NCI-H146 (cell line): ENCODE results near the gene PIK3R1.

Experiments
- DNase-seq: peaks from one replicate; lab custom pipeline; 2025; lab: John Stamatoyannopoulos, UW

The PIK3R1 gene

DNA sequence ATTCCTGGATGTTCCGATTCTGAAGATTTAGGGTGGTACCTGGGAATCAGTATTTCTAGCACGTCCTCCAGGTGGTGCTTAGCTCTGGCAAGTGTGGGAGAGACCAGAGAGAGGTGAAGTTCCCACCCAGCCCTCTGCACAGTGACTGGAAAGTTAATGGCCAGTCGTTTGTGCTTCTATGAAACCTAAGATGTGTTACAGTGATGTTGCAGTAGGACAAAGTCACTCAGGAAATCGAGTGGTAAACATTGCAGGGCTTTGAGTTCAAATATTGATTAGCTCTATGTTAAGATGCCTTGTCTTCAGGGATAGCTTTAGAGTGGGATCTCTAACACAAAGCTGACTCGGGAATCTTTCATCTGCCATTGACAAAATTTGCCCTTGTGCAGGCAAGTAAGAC is 55.6 kb downstream of the PIK3R1 start:
- DNase-seq = no peak

DNA sequence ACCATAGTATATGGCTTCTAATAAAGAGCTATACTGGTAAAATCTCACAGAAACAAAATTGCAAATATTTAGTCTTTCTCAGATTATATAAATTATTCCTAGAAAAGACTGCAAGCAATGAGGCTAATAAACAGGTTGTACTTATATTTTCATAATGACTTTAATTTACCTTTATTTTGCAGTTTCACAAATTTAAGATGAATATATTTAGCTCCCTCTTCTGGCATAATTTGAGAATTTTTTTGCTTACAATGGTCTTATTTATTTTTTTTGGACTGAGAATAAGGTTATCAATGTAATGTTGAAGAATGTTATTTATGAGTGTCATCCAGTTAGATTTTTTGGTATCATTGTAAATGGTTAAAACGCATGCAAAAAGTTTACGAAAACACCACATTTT is 56.7 kb downstream of the PIK3R1 start:
- peak; percentile 5 for DNase-seq

DNA sequence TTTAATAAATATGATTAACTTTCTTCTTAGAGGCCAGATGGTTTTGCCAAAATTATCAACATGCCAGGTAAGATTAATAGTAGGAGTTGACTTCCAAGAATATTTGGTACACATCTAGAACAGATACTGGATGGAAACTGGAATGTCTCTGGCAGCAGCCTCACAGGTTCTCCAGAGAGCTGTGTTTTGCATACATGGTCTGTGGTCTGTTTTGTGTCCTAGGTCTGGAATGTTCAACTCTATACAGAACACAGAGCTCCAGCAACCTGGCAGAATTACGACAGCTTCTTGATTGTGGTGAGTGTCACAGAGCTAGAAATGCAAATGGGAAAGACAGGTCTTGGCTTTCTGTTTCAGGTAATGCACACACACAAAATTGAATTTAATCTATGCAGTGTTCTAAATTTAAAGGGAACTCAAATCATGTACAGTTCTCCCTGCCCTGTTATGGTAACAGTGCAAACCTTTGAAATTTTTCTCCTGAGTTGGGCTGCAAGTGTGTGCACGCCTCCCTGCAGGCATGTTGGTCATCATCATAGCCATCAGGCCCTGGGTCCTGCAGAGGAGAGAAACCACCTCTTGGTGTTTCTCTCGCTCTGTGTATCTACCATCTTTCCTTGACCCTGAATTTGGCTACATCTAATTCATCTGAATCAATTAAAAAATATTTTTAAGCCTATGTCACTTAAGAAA is 58.3 kb downstream of the PIK3R1 start:
- DNase-seq = no peak

- no peak for DNase-seq
Observed at GRCh38 chr5:68274847-68275651, 59.5 kb downstream of the PIK3R1 start.

- DNase-seq = no peak
Observed at GRCh38 chr5:68276740-68277139, 61.2 kb downstream of the PIK3R1 start.

DNA sequence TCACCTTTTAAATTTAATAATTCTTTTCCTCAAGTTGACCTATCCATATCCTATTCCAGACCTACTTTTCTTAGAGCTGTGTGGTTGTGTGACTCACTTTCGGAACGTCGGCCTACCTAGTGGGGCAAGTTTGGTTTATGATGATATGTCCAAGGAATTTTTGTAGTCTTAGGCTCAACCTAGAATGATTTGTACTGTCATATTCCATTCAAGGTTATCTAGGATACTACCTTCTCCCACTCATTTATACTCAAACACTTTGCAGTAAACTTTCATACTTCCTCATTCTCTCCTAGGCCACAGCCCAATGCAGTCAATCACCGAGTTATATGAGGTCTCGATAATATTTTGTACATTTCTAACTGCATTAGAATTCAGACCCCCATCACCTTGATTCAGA is 61.9 kb downstream of the PIK3R1 start:
- DNase-seq = no peak

DNA sequence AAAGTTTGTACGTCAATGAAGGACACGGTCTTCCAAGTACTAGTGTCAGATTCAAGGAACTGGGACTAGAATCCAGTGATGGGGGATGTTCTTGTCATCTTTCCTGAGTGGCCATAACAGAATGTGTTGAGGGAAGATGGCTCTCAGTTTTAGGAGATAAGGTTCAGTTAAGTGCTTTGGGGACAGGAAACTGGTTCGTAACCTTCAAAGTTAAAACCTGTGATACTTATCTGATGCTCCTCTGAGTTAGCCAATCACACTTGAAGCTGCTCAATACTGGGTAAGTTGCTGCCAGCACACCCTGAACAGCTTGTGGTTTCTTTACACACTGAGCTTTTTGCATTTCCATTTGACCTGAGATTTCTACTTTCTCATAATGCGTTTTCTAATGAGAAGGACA is 64.4 kb downstream of the PIK3R1 start:
- DNase-seq = no peak

DNA sequence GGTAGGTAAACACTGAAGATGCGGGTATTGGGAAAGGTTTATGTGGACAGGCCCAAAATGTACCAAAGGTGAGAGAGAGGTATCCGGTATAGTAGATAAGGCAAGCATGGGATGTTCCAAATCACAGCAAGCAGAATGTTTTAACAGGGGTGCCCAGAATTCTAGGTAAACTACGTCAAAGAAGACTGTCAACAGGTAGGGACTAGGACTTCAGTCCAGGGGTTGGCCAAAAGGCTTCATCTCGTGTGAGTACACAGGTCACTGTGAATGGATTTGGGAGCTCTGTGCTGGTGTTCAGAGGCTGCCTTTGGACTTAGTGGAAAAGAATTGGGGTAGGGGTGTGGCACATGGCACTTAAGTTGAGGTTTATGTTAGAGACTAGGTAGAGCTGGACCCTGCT is 66.4 kb downstream of the PIK3R1 start:
- DNase-seq = no peak

- no peak for DNase-seq
Observed at GRCh38 chr5:68283766-68284165, 68.2 kb downstream of the PIK3R1 start.

GRCh38 chr5:68285075-68285840 is 69.7 kb downstream of the PIK3R1 start:
- DNase-seq = no peak

GRCh38 chr5:68285851-68286611 is 70.5 kb downstream of the PIK3R1 start:
- DNase-seq = peak; percentile 17

DNA sequence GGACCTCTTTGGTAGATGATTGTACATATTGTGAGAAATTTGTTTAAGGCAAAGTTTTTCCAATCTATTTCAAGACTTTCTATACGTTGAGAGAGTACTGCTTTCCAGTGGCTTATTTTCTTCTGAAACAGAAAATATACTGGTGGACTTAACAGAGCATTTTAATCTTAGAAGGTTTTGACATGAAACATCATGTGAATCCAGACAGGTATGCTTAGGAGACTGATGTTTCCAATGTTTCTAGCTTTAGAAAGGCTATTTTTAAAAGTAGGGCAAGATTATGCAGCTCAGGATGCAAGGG is 71.0 kb downstream of the PIK3R1 start:
- no peak for DNase-seq

DNA sequence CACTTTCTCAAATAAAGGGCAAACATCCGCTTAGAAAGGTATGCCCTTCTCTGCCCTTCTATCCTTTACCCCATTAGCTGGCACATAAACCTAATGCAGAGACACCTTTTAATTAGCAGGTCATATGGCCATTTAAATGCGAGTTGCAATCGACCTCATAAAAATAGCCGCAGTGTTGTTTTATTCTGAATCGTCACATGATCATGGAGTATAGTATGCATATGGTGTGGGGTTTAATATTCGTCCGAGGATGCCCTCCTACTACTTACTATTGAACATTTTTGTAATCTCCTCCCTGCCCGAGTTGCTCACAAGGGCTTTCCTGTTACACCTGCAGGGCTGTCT is 72.0 kb downstream of the PIK3R1 start:
- no peak for DNase-seq

GRCh38 chr5:68287976-68288706 is 72.6 kb downstream of the PIK3R1 start:
- no peak for DNase-seq

GRCh38 chr5:68288707-68289134 is 73.2 kb downstream of the PIK3R1 start:
- DNase-seq = no peak

DNA sequence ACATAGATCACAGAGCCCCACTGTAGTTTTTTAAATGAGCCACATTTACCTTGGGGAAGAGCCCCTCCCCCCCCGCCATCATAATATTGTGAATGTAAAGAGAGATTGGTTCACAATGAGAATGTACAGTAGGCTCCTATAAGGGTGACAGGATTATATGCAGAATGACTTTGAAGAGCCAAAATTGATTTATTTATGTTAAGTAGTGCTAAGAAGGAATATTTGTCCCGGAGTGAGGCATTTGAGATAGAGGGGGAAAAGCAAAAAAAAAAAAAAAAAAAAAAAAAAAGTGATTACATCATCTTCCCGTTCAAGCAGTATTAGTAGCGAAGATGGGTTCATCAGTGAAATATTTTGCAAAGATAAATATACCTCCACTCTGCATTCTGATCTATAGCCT is 73.9 kb downstream of the PIK3R1 start:
- no peak for DNase-seq

- no peak for DNase-seq
Observed at GRCh38 chr5:68290260-68290674, 74.7 kb downstream of the PIK3R1 start.

- no peak for DNase-seq
Observed at GRCh38 chr5:68290847-68291246, 75.3 kb downstream of the PIK3R1 start.

DNA sequence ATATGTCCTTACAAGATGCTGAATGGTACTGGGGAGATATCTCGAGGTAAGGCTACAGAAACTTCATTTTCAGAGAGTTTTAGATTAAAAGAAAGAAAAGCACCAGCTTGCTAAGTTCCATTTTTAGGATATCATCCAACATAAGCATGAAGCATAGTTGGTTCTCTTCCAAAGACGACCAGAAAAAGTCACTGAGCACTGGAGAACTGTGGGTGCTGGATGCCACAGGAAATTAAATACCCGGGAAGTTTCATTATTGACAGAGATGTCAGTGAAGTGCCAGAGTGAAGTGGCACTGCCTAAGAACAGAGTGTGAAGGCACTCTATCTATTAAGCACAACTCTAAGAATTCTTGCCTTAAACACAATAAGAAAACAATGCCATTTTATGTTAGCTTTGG is 76.8 kb downstream of the PIK3R1 start:
- no peak for DNase-seq

DNA sequence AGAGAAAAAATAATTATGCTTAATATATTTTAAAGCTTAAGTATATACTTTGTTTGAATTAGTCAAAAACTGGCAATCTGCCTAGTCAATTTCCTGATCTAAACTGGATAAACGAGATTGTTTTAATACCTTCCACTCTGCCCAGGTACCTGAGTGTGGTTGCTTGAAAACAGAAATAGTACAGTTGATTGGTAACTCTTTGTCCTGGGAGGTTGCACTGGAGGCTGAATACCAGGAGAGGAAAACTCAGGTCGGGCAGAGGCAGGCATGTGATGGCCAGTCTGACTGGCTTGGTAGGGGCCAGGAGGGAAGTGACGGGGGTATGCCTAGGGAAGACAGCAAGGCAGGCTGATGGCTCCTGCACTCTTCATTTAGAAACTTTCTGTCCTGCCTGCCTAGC is 80.2 kb downstream of the PIK3R1 start:
- DNase-seq = no peak

DNA sequence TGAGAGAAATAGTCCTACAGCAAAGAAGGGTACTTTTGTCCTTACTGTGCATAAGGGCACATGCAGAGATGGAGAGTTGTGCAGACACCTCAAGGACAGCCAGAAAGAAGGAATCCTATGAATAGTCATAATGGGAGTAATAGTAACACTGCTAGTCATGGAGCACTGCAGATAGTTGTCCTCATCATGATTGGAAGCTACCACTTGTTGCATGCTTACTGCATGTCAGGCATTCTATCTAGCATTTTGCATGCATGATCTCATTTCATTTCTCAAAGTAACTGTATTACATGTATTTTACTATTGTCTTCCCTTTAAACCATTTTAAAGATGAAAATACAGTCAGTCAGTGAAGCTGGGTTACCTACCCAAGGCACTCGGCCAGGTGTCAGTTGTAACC is 81.3 kb downstream of the PIK3R1 start:
- no peak for DNase-seq

DNA sequence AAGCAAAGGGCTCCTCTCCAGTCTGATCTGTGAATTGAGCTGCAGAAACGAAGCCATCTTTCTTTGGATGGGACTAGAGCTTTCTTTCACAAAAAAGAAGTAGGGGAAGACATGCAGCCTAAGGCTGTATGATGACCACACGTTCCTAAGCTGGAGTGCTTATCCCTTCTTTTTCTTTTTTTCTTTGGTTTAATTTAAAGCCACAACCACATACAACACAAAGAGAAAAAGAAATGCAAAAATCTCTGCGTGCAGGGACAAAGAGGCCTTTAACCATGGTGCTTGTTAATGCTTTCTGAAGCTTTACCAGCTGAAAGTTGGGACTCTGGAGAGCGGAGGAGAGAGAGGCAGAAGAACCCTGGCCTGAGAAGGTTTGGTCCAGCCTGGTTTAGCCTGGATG is 82.1 kb downstream of the PIK3R1 start:
- DNase-seq = no peak
